GM18505 (cell line): ENCODE data around the gene MRTFA.
"Not testable (repeated sequence)": the region's sequence is repeated elsewhere in the genome, so short reads cannot be mapped to it uniquely, and the experiment has no call there.

Experiments
- ATAC-seq: cut with Tn5 transposase; IDR thresholded peaks from one replicate; pipeline ENCODE4 v1.9.1; 2021; ENCODE audit not compliant: unreplicated experiment
- POLR2A ChIP-seq: IDR thresholded peaks from 4 replicates; pipeline ENCODE4 v1.6.1; 2011; ENCODE audit warnings: borderline replicate concordance; ENCODE audit not compliant: insufficient read depth, insufficient read length; ENCODE audit errors: extremely low read depth

The MRTFA gene

DNA sequence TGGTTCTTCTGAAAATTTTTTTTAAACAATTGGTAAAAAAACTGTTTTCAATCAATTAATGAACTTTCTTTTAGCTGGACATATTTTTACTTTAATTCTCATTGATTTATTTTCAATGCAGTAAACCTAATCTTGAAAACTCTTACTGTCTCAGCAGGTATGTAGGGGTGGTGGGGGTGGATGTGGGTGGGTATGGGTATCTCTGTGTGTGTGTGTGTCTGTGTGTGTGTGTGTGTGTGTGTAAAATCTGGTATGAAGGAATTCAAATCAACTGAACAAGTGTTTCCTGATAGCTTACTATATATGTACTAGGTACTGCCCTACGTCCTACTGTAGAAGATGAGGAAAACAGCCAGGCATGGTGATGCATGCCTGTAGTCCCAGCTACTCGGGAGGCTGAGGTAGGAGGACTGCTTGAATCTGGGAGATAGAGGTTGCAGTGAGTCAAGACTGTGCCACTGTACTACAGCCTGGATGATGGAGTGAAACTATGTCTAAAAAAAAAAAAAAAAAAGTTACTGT lies 75.5 kb downstream of the MRTFA start:
- ATAC-seq, result no peak
- TF ChIP-seq POLR2A, result no peak

DNA sequence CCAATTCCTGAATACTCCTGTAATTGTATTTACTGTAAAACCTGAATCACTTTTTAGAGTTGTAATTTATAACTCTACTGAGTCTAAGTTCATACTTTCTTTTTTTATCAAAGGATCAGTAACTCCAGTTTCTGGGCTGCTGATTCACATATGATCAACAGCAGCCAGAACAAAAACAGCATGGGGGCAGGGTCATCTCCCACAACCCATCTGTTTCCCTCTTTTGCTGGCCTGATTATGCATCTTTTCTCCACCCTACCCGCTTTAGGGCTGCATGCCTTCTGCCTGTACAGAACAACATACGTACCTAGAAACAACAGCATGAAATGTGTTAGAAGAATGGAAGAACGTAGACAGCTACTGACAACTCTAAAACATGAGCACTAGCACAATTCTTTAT lies 76.0 kb downstream of the MRTFA start:
- TF ChIP-seq POLR2A, result no peak
- no peak for ATAC-seq

DNA sequence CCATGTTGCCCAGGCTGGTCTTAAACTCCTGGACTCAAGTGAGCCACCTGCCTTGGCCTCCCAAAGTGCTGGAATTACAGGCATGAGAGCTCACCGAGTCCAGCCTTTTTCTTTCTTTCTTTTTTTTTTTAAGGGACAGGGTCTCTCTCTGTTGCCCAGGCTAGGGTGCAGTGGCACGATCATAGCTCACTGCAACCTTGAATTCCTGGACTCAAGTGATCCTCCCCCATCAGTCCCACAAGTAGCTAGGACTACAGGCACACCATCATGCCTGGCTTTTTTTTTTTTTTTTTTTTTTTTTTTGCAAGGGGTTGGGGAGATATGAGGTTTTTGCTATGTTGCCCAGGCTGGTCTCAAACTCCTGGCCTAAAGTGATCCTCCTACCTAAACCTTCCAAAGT lies 78.5 kb downstream of the MRTFA start:
- TF ChIP-seq POLR2A, result no peak
- ATAC-seq, result no peak

- TF ChIP-seq POLR2A, result no peak
- ATAC-seq, result no peak
Measured at GRCh38 chr22:40556641-40557040, 79.9 kb downstream of the MRTFA start.

DNA sequence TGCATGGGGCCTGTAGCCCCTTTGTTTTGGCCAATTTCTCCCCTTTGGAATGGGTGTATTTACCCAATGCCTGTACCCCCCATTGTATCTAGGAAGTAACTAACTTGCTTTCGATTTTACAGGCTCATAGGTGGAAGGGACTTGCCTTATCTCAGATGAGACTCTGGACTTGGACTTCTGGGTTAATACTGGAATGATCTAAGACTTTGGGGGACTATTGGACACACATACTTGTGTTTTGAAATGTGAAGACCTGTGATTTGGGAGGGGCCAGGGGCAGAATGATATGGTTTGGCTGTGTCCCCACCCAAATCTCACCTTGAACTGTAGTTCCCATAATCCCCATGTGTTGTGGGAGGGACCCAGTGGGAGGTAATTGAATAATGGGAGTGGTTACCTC lies 82.5 kb downstream of the MRTFA start:
- ATAC-seq, result not testable (repeated sequence)

DNA sequence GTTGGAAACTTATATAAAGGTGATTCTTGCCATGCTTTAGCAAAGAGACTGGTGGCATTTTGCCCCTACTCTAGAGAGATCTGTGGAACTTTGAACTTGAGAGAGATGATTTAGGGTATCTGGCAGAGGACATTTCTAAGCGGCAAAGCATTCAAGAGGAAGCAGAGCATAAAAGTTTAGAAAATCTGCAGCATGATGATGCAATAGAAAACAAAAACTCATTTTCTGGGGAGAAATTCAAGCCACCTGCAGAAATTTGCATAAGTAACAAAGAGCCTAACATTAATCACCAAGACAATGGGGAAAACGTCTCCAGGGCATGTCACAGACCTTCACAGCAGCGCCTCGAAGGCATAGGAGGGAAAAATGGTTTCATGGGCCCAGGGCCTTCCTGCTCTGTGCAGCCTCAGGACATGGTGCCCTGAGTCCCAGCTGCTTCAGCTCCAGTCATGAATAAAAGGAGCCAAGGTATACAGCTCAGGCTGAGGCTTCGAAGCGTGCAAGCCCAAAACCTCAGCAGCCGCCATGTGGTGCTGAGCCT lies 83.4 kb downstream of the MRTFA start:
- no peak for ATAC-seq

GRCh38 chr22:40552070-40552469 lies 84.4 kb downstream of the MRTFA start:
- no peak for TF ChIP-seq POLR2A
- ATAC-seq, result no peak

More for the DNA sequence above, 83.4 kb downstream of the MRTFA start:
- TF ChIP-seq POLR2A, result no peak

DNA sequence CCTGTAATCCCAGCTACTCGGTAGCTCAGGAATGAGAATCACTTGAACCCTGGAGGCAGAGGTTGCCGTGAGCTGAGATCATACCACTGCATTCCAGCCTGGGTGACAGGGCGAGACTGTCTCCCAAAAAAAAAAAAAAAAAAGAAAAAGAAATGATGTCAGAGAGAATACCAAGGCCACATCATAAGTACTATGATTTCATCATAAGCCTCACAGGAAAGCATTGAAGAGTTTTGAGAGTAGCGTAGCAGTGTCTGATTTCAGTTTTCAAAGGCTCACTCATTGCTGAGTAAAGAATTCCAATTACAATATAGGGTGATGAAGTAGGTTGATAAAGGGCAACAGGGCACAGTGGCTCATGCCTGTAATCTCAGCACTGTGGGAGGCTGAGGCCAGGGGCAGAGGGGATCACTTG lies 88.8 kb downstream of the MRTFA start:
- no peak for TF ChIP-seq POLR2A
- ATAC-seq, result no peak

DNA sequence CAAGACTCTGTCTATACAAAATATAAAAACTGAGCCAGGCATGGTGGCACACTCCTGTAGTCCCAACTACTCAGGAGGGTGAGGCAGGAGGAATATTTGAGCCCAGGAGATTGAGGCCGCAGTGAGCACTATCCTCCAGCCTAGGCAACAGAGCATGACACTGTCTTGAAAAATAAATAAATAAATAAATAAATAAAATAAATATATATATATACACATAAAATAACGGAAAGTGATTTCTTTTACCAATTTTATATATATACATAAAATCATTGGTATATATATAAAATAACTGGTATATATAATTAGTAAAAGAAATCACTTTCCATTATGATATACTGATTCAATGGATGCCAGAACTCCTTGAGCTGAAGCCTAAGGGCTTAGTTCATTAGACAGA lies 91.8 kb downstream of the MRTFA start:
- TF ChIP-seq POLR2A, result no peak
- ATAC-seq, result no peak

DNA sequence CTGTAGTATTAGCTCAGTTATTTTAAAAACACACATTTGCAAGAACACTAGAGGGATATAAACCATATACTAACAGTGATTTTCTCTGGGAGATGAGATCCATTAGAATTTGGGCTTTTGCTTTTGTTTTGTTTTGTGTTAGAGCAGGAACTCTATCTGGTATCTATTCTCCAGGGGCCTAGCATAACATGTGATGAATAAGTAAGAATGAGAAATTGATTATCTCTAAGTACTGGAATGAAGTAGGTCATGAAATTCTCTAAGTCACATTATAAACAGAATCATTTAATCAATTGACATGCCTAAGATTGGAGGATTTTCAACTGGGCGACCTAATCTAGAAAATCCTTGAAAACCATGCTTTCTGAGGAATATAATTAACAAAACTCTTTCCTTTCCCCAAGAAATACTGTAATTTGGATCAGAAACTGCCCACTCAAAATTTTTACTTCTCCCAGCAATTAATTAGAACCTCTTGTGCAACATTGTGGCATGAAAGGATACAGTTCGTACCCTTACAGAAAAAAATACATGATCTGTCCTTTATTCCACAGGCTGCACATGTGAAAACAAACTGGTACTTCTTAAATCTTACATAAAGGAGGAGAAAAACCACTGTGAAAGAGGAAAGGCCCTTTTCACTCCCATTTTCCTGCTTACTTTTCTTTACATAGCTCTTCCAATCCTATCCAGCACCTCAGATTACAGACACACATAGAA lies 93.5 kb downstream of the MRTFA start:
- no peak for ATAC-seq
- no peak for TF ChIP-seq POLR2A

DNA sequence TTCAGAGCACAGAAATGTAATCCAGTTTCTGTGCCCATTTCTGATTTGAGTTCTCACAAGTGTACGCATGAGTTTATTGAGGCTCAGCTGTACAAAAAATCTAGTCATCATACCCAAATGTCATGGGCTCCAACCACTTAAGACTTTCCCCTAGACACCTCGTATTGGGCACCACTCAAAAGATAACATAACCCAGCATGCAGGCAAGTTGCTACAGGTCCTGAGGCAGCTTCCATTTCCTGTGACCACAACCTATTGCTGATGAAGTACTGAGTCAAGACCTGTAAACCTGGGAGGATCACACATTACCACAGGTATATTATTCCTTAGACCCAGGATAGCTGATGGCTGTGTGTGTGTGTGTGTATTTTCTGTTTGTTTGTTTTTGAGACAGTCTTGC lies 95.2 kb downstream of the MRTFA start:
- no peak for TF ChIP-seq POLR2A
- no peak for ATAC-seq

- ATAC-seq, result no peak
- no peak for TF ChIP-seq POLR2A
Measured at GRCh38 chr22:40540265-40540664, 96.3 kb downstream of the MRTFA start.

GRCh38 chr22:40536149-40536548 lies 100.4 kb downstream of the MRTFA start:
- ATAC-seq, result not testable (repeated sequence)

DNA sequence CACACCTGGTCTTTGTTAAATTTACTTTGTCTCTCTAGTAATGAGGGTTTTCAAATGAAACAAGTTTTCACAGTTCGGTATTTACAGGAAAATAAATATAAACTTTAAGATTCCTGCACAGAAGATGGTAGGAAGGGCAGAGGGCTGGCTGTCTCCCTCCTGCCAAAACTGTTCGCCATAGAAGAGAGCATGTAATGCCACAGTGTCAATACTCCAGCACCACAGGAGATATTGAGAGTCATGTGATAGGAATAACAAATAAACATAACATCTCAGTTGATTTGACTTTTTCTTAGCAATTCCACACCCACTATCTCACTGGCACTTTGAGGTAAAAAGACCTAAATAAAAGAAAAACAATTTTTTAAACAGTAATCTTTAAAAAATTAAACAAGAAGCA lies 100.9 kb downstream of the MRTFA start:
- TF ChIP-seq POLR2A, result no peak
- ATAC-seq, result no peak

DNA sequence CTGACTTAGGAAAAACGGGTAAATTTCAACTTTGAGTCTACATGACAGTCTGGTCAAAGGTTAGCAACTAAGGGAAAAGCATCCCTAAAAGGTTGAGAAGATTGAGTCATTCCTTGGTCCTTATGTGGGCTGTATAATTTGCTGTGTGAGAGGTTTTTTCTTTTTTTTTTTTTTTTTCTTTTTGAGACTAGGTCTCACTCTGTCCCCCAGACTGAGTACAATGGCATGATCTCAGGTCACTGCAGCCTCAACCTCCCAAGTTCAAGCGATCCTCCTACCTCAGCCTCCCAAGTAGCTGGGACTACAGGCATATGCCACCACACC lies 101.4 kb downstream of the MRTFA start:
- ATAC-seq, result no peak
- TF ChIP-seq POLR2A, result no peak

- ATAC-seq, result no peak
Measured at GRCh38 chr22:40534379-40535188, 101.9 kb downstream of the MRTFA start.

More at GRCh38 chr22:40534379-40535188, 101.9 kb downstream of the MRTFA start:
- TF ChIP-seq POLR2A, result no peak
